SK-N-SH treated with all-trans-retinoic acid at 6 μM for 48 hours (cell line): ENCODE results near the gene KLF15.

ENCODE experiments used
- BACH2 ChIP-seq: fragments of 250-450 bp; sonication (Bioruptor Pico); IDR thresholded peaks from 2 replicates; pipeline ENCODE4 v1.9.0; 2021; ENCODE audit warnings: mild to moderate bottlenecking, borderline replicate concordance
- ESRRG ChIP-seq: fragments of 250-450 bp; sonication (Bioruptor Pico); IDR thresholded peaks from 2 replicates; pipeline ENCODE4 v1.6.1; 2021; ENCODE audit warnings: mild to moderate bottlenecking
- PPARA ChIP-seq: fragments of 250-450 bp; sonication (Bioruptor Pico); IDR thresholded peaks from 2 replicates; pipeline ENCODE4 v1.5.0; 2020; ENCODE audit warnings: mild to moderate bottlenecking, borderline replicate concordance
- TOX ChIP-seq: fragments of 250-450 bp; sonication (Bioruptor Pico); IDR thresholded peaks from 2 replicates; pipeline ENCODE4 v1.8.0; 2021; ENCODE audit warnings: mild to moderate bottlenecking, moderate library complexity, borderline replicate concordance
- ZFP3 ChIP-seq: fragments of 250-450 bp; sonication (Bioruptor Pico); IDR thresholded peaks from 2 replicates; pipeline ENCODE4 v1.5.0; 2020; ENCODE audit warnings: mild to moderate bottlenecking, moderate library complexity
- ZFP30 ChIP-seq: fragments of 450-650 bp; formaldehyde crosslinking; IDR thresholded peaks from 2 replicates; pipeline ENCODE4 v1.5.0; 2022; ENCODE audit warnings: mild to moderate bottlenecking, moderate library complexity
- ZNF565 ChIP-seq: fragments of 450-650 bp; formaldehyde crosslinking; conservative IDR thresholded peaks from 2 replicates; pipeline ENCODE4 v1.5.0; 2020; ENCODE audit warnings: low read depth, mild to moderate bottlenecking, moderate library complexity
- ZNF70 ChIP-seq: fragments of 450-650 bp; formaldehyde crosslinking; IDR thresholded peaks from 2 replicates; pipeline ENCODE4 v1.5.0; 2020; ENCODE audit warnings: mild to moderate bottlenecking, moderate library complexity
- ZNF8 ChIP-seq: fragments of 450-650 bp; formaldehyde crosslinking; IDR thresholded peaks from 2 replicates; pipeline ENCODE4 v1.5.0; 2020; ENCODE audit warnings: mild to moderate bottlenecking, moderate library complexity
- TF ChIP-seq, protein P1 (sequence below): fragments of 250-450 bp; sonication (Bioruptor Pico); IDR thresholded peaks from 2 replicates; pipeline ENCODE4 v1.8.0; 2020; ENCODE audit warnings: mild to moderate bottlenecking, moderate library complexity, borderline replicate concordance
- TF ChIP-seq, protein P2 (sequence below): fragments of 250-450 bp; sonication (Bioruptor Pico); IDR thresholded peaks from 2 replicates; pipeline ENCODE4 v1.5.1; 2021; ENCODE audit warnings: mild to moderate bottlenecking, moderate library complexity
- TF ChIP-seq, protein P3 (sequence below): fragments of 250-450 bp; sonication (Bioruptor Pico); IDR thresholded peaks from 2 replicates; pipeline ENCODE4 v1.5.0; 2020; ENCODE audit warnings: mild to moderate bottlenecking, moderate library complexity

DNA sequence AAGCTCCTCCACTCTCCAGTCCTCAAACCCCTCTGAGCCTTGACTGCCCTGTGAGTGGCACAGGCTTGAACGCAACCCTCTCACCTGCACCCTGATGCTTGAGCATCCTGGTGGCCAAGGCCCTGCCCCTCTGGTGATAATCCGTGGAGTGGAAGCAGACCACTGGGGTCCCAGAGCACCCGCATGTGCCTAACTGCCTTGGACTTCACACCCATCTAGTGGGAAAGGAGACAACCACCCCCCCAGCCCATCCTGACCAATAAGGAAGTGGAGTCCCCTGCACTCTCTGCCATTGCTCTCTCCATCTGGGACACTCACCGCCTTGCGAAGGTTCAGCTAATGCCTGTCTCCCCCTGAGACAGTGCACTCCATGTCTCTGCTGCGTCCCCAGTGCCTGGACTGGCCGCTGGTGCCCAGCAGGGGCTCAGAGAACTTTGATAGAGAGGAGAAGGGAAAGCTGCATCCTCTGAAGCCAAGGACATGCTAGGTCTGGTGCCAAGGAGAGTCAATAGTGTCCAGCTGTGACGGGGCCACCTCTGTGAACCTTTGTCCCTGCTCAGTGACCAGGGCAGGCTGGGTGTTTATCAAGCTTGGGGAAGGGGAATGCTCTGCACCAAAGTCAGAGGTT lies 3.4 kb downstream of the KLF15 start:
- TF ChIP-seq, protein P1, sequence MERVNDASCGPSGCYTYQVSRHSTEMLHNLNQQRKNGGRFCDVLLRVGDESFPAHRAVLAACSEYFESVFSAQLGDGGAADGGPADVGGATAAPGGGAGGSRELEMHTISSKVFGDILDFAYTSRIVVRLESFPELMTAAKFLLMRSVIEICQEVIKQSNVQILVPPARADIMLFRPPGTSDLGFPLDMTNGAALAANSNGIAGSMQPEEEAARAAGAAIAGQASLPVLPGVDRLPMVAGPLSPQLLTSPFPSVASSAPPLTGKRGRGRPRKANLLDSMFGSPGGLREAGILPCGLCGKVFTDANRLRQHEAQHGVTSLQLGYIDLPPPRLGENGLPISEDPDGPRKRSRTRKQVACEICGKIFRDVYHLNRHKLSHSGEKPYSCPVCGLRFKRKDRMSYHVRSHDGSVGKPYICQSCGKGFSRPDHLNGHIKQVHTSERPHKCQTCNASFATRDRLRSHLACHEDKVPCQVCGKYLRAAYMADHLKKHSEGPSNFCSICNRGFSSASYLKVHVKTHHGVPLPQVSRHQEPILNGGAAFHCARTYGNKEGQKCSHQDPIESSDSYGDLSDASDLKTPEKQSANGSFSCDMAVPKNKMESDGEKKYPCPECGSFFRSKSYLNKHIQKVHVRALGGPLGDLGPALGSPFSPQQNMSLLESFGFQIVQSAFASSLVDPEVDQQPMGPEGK (CRISPR knock-in tag): no peak
- TF ChIP-seq ZNF70: no peak
- no peak for TF ChIP-seq BACH2 (CRISPR knock-in tag)
- TF ChIP-seq ZFP30 (CRISPR knock-in tag): no peak
- TF ChIP-seq, protein P2, sequence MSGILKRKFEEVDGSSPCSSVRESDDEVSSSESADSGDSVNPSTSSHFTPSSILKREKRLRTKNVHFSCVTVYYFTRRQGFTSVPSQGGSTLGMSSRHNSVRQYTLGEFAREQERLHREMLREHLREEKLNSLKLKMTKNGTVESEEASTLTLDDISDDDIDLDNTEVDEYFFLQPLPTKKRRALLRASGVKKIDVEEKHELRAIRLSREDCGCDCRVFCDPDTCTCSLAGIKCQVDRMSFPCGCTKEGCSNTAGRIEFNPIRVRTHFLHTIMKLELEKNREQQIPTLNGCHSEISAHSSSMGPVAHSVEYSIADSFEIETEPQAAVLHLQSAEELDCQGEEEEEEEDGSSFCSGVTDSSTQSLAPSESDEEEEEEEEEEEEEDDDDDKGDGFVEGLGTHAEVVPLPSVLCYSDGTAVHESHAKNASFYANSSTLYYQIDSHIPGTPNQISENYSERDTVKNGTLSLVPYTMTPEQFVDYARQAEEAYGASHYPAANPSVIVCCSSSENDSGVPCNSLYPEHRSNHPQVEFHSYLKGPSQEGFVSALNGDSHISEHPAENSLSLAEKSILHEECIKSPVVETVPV (CRISPR knock-in tag): no peak
- TF ChIP-seq, protein P3, sequence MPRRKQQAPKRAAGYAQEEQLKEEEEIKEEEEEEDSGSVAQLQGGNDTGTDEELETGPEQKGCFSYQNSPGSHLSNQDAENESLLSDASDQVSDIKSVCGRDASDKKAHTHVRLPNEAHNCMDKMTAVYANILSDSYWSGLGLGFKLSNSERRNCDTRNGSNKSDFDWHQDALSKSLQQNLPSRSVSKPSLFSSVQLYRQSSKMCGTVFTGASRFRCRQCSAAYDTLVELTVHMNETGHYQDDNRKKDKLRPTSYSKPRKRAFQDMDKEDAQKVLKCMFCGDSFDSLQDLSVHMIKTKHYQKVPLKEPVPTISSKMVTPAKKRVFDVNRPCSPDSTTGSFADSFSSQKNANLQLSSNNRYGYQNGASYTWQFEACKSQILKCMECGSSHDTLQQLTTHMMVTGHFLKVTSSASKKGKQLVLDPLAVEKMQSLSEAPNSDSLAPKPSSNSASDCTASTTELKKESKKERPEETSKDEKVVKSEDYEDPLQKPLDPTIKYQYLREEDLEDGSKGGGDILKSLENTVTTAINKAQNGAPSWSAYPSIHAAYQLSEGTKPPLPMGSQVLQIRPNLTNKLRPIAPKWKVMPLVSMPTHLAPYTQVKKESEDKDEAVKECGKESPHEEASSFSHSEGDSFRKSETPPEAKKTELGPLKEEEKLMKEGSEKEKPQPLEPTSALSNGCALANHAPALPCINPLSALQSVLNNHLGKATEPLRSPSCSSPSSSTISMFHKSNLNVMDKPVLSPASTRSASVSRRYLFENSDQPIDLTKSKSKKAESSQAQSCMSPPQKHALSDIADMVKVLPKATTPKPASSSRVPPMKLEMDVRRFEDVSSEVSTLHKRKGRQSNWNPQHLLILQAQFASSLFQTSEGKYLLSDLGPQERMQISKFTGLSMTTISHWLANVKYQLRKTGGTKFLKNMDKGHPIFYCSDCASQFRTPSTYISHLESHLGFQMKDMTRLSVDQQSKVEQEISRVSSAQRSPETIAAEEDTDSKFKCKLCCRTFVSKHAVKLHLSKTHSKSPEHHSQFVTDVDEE: no peak
- no peak for TF ChIP-seq ZNF565 (CRISPR knock-in tag)
- no peak for TF ChIP-seq ESRRG (CRISPR knock-in tag)
- TF ChIP-seq PPARA (CRISPR knock-in tag): no peak
- no peak for TF ChIP-seq TOX (CRISPR knock-in tag)
- no peak for TF ChIP-seq ZNF8 (CRISPR knock-in tag)
- no peak for TF ChIP-seq ZFP3 (CRISPR knock-in tag)
